ENCODE measurements around the gene ADD2. TPM values are rescaled to one million over a fixed set of nuclear protein-coding genes. Genes with fewer than 3 reads are reported as not detected.
A peak's percentile ranks its signal among the peaks of the same experiment; 100 is the strongest.
"Not testable (repeated sequence)": the region's sequence is repeated elsewhere in the genome, so short reads cannot be mapped to it uniquely, and the experiment has no call there.

ADD2 gene
- total RNA-seq, 1 donor from 2014 or later: 3.2 TPM

DNA sequence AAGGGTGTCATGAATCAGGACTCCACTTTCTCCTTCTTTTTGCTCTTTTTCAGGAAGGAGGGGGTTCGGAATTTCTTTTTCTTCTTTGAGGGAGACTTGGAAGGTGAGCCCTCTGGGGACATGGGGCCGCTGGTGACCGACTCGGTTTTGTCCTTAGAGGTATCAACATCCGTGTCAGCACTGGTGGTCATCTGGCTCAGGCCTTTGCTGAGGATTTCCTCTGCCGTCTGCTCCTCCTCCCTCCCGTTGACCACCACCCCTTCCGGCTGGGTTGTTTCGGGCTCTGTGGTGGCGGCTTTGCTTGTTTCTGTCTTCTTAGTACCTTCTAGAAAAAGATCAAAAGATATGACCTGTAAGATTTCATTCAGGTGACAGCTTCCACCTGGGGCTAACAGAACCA, 104.6 kb downstream of the ADD2 start:
- no peak for DNase-seq (ENCODE audit: low spot score)
- ATAC-seq: no peak
- intact Hi-C loops (cut with DNase I): no loop called here

GRCh38 chr2:70659551-70659950, 108.4 kb downstream of the ADD2 start:
- intact Hi-C loops (cut with DNase I): no loop called here
- ATAC-seq: no peak
- DNase-seq (ENCODE audit: low spot score): no peak

DNA sequence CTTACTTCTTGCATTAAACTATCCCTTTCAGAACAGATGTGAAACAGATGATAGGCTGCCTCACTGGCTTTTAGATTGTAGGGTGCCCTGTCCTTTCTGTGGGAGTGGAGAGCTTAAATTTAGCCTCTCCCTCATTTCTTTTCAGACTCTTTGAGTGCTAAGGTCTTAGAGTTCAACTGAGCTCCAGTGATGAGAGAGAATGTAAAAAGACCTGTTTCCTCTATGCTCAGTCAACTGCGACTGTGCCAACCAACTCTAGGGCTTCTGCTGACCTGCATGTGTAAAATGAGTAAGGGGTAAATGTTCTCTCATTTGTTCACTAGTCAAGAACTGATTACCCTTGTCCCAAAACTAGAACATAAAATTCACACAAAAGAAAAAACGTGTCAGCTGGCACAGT, 109.5 kb downstream of the ADD2 start:
- intact Hi-C loops (cut with DNase I): no loop called here
- ATAC-seq (no peak), DNase-seq (ENCODE audit: low spot score) (no peak)

- no peak for DNase-seq (ENCODE audit: low spot score)
- intact Hi-C loops (cut with DNase I): no loop called here
- ATAC-seq: no peak
Measured at GRCh38 chr2:70657246-70657645, 110.8 kb downstream of the ADD2 start.

- ATAC-seq: no peak
- DNase-seq (ENCODE audit: low spot score): no peak
- intact Hi-C loops (cut with DNase I): no loop called here
Measured at GRCh38 chr2:70656421-70657010, 111.5 kb downstream of the ADD2 start.

GRCh38 chr2:70655786-70656185, 112.2 kb downstream of the ADD2 start:
- ATAC-seq: no peak
- intact Hi-C loops (cut with DNase I): no loop called here

DNA sequence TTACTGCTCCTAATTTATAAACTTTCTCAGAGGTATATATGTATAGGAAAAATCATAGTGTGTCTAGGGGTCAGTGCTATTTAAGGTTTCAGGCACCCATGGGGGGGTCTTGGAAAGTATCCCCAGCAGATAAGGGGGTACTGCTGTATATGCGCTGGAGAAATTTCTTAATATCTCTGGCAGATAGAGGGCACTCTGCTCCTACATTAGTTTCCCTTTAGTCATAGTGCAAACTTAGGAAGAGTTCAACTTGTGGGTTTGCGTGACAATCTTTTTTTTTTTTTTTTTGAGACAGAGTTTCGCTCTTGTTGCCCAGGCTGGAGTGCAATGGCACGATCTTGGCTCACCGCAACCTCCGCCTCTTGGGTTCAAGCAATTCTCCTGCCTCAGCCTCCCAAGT, 112.8 kb downstream of the ADD2 start:
- ATAC-seq; intact Hi-C loops (cut with DNase I); DNase-seq (ENCODE audit: low spot score): not testable (repeated sequence)

More at GRCh38 chr2:70655786-70656185, 112.2 kb downstream of the ADD2 start:
- DNase-seq (ENCODE audit: low spot score): no peak

DNA sequence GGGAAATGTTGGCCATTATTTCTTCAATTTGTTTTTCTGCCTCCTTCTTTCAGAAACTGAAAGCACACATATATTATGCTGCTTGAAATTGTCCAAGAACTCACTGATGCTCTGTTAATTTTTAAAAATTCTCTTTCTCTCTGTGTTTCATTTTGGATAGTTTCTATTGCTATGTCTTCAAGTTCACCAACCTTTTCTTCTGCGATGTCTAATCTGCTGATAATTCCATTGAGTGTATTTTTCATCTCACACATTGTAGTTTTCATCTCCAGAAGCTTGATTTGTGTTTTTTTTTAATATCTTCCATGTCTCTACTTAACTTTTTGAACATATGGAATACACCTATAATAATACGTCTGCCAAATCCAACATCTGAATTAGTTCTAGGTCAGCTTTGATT, 116.3 kb downstream of the ADD2 start:
- intact Hi-C loops (cut with DNase I): no loop called here
- no peak for DNase-seq (ENCODE audit: low spot score)
- ATAC-seq: no peak

GRCh38 chr2:70651014-70651413, 117.0 kb downstream of the ADD2 start:
- intact Hi-C loops (cut with DNase I): no loop called here
- no peak for DNase-seq (ENCODE audit: low spot score)
- no peak for ATAC-seq

DNA sequence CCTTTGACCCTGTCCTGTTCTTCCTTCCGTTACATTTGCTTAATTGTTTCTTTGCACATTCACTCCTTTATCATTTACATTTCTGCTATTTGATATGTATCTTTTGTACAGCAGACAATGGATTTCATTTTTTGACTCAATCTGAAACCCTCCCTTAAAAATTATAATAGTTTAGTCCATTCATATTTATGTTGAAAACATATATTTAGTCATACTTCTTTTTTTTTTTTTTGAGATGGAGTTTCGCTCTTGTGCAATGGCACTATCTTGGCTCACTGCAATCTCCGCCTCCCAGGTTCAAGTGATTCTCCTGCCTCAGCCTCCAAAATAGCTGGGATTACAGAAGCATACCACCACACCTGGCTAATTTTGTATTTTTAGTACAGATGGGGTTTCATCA, 119.0 kb downstream of the ADD2 start:
- DNase-seq (ENCODE audit: low spot score) (no peak), ATAC-seq (no peak)
- intact Hi-C loops (cut with DNase I): no loop called here

GRCh38 chr2:70647873-70648481, 120.0 kb downstream of the ADD2 start:
- intact Hi-C loops (cut with DNase I): no loop called here
- peak; percentile 73 for DNase-seq (ENCODE audit: low spot score)
- no peak for ATAC-seq

- intact Hi-C loops (cut with DNase I): no loop called here
- DNase-seq (ENCODE audit: low spot score) (no peak), ATAC-seq (no peak)
Measured at GRCh38 chr2:70646420-70646818, 121.6 kb downstream of the ADD2 start.

- no peak for ATAC-seq
- intact Hi-C loops (cut with DNase I): no loop called here
- no peak for DNase-seq (ENCODE audit: low spot score)
Measured at GRCh38 chr2:70645733-70646419, 122.1 kb downstream of the ADD2 start.

GRCh38 chr2:70643715-70644114, 124.3 kb downstream of the ADD2 start:
- intact Hi-C loops (cut with DNase I): no loop called here
- no peak for DNase-seq (ENCODE audit: low spot score)
- no peak for ATAC-seq

DNA sequence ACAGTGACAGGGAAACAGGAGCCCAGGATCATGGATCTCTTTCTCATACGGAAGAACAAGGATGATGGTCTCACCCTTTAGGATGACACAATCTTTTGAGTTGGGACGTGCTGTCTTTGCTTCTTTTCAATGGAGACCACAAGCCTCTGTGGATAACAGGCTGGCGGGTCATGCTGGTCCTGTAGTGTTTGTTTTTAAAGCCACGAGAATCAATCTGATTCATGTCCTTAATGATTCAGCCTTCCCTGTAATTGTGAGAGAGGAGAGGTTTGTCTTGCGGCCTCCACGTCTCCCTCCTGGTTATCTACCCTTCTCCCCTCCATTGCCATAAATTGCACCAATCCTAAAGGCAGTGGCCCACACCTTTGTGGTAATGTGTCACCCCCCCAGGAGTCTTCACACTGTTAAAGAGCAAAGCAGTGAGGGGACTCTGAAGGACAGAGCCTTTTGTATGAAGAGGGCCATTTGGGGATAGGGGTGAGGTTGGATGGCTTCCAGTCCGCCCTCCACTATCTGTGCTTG, 126.7 kb downstream of the ADD2 start:
- intact Hi-C loops (cut with DNase I): no loop called here
- ATAC-seq (no peak), DNase-seq (ENCODE audit: low spot score) (no peak)

- intact Hi-C loops (cut with DNase I): no loop called here
- DNase-seq (ENCODE audit: low spot score) (no peak), ATAC-seq (no peak)
Measured at GRCh38 chr2:70639841-70640436, 128.1 kb downstream of the ADD2 start.

DNA sequence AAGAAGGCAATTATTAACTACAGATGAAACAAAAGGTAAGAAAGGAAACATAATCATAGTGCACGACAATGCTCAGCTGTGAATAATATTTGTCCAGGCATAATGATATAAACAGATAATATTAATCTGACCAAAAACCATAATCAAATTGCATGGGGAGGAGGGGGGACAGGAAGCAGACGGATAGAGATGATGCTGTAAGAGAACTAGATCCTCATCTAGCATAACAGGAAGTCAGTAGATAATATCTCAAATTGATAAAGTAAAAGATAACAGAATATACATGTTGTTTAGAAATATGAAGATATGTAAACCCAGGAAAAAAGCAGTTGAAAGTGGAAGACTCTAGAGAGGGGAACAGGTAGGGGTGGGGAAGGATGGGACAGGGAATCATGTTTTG, 129.4 kb downstream of the ADD2 start:
- DNase-seq (ENCODE audit: low spot score): no peak
- intact Hi-C loops (cut with DNase I): no loop called here
- ATAC-seq: no peak

DNA sequence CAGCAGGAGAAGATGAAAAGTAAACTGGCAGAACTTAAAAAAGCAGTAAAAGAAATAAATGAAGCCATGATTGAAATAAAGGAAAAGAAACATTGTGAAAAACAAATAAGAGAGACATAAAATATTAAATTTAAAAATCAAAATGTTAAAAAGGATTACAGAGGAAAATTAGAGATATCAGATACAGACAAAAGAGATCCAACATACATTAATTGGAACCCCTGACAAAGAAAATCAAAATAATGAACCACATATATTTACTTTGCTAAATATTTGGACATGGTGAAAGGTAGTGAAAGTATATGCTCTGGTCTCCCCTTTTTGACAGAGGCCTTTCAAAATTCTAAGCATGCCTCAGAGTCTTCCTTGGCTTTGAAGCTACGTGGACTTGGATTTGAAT, 134.5 kb downstream of the ADD2 start:
- ATAC-seq (no peak), DNase-seq (ENCODE audit: low spot score) (no peak)
- intact Hi-C loops (cut with DNase I): no loop called here

GRCh38 chr2:70632966-70633365, 135.0 kb downstream of the ADD2 start:
- intact Hi-C loops (cut with DNase I): no loop called here
- DNase-seq (ENCODE audit: low spot score) (no peak), ATAC-seq (no peak)

DNA sequence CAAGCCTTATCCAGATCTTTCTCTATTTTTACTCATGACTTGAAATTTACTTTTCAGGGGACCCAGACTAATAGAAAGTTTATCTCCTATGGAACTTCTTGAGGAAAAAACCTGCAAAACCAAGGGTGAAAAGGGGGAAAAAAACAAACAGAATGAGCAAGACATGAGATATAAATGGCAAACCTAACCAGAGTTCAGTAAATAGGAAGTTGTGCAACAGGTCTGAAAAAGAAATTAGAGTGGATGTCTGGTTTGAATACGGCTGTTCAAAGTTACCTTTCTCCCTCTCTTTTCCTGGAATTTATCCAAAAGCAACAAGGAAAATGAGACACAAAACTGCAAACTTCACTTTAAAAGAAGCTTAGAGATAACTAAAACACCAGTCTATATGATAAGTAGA, 135.6 kb downstream of the ADD2 start:
- intact Hi-C loops (cut with DNase I): no loop called here
- no peak for DNase-seq (ENCODE audit: low spot score)
- no peak for ATAC-seq
